IMR-90 (cell line): ENCODE measurements around the gene ESAM. TPM values are rescaled to one million over a fixed set of nuclear protein-coding genes. Genes with fewer than 3 reads are reported as not detected.

ENCODE experiments used
- ATAC-seq: fragments of 200-7000 bp; cut with Tn5 transposase; 2 replicates; pipeline ENCODE4 v1.9.1; 2020; ENCODE audit warnings: low read depth, mild to moderate bottlenecking, moderate library complexity
- BruUV-seq: library from RNA; stranded (reverse); fragments of 400-500 nt; replicated peaks from 2 replicates; lab custom pipeline; 2021; lab: Mats Ljungman, UMichigan
- CTCF ChIA-PET: fragments of 300-600 bp; formaldehyde crosslinking; extraction: SDS; loops from one replicate; lab custom pipeline; 2021; ENCODE audit warnings: antibody characterized with exemption; lab: Yijun Ruan, JAX
- POLR2A ChIA-PET: fragments of 300-600 bp; sonication (Branson Sonifier 250); formaldehyde crosslinking; loops from one replicate; lab custom pipeline; 2022; ENCODE audit warnings: antibody characterized with exemption; ENCODE audit not compliant: unreplicated experiment; lab: Charles Lee
- DNase-seq: peaks from one replicate; pipeline ENCODE4 v3.0.0; 2013
- H2AFZ ChIP-seq: replicated peaks from 2 replicates; pipeline ENCODE3; 2013; ENCODE audit warnings: low read length, mild to moderate bottlenecking; ENCODE audit not compliant: poor library complexity
- H2AK5ac ChIP-seq: 2 replicates; pipeline ENCODE4 v1.6.1; 2013; ENCODE audit warnings: low read depth, low read length, inconsistent platforms
- H2AK9ac ChIP-seq: replicated peaks from 2 replicates; pipeline ENCODE3; 2013; ENCODE audit warnings: mild to moderate bottlenecking, low read depth, low read length, moderate library complexity; ENCODE audit not compliant: poor library complexity
- H2BK120ac ChIP-seq: 2 replicates; pipeline ENCODE4 v1.6.1; 2013; ENCODE audit warnings: low read depth, low read length, inconsistent platforms
- H2BK15ac ChIP-seq: 3 replicates; pipeline ENCODE4 v1.6.1; 2013; ENCODE audit warnings: low read depth, low read length, inconsistent platforms
- H2BK20ac ChIP-seq: 2 replicates; pipeline ENCODE4 v1.6.1; 2013; ENCODE audit warnings: low read depth, mild to moderate bottlenecking, inconsistent platforms, low read length, moderate library complexity
- H2BK5ac ChIP-seq: 2 replicates; pipeline ENCODE4 v1.6.1; 2013; ENCODE audit warnings: mild to moderate bottlenecking, low read depth, low read length, inconsistent platforms; ENCODE audit not compliant: poor library complexity, severe bottlenecking
- H3K14ac ChIP-seq: replicated peaks from 2 replicates; pipeline ENCODE4 v1.6.1; 2013; ENCODE audit warnings: low read depth, low read length, inconsistent platforms
- H3K18ac ChIP-seq: 2 replicates; pipeline ENCODE4 v1.6.1; 2013; ENCODE audit warnings: low read depth, low read length, control low read depth
- H3K23ac ChIP-seq: 2 replicates; pipeline ENCODE4 v1.6.1; 2013; ENCODE audit warnings: low read depth, low read length, inconsistent platforms
- H3K27ac ChIP-seq: 2 replicates; pipeline ENCODE4 v1.5.1; 2013; ENCODE audit warnings: mild to moderate bottlenecking, control low read depth, low read length; ENCODE audit not compliant: insufficient read depth
- H3K27me3 ChIP-seq: 2 replicates; pipeline ENCODE4 v1.6.1; 2013; ENCODE audit warnings: low read length; ENCODE audit not compliant: control insufficient read depth, insufficient read depth
- H3K36me3 ChIP-seq: 2 replicates; pipeline ENCODE4 v1.6.1; 2013; ENCODE audit warnings: low read length, mixed read lengths; ENCODE audit not compliant: control insufficient read depth, insufficient read depth
- H3K4ac ChIP-seq: 2 replicates; pipeline ENCODE4 v1.6.1; 2013; ENCODE audit warnings: low read depth, low read length, inconsistent platforms
- H3K4me1 ChIP-seq: 2 replicates; pipeline ENCODE4 v1.6.1; 2013; ENCODE audit warnings: low read length, mixed read lengths; ENCODE audit not compliant: control insufficient read depth, insufficient read depth
- H3K4me2 ChIP-seq: 2 replicates; pipeline ENCODE4 v1.6.1; 2013; ENCODE audit warnings: low read depth, mild to moderate bottlenecking, control low read depth, low read length, moderate library complexity
- H3K4me3 ChIP-seq: 2 replicates; pipeline ENCODE4 v1.5.1; 2013; ENCODE audit warnings: low read depth, mild to moderate bottlenecking, control low read depth, low read length, moderate library complexity; ENCODE audit not compliant: insufficient read depth
- H3K56ac ChIP-seq: 2 replicates; pipeline ENCODE4 v1.6.1; 2013; ENCODE audit warnings: low read length, inconsistent platforms; ENCODE audit not compliant: insufficient read depth; ENCODE audit errors: extremely low read depth
- H3K79me1 ChIP-seq, 2 experiments: 2 replicates each; pipeline ENCODE4 v1.6.1; 2013; ENCODE audit warnings: low read length in 2 of 2, inconsistent platforms in 1 of 2, low read depth in 1 of 2
- H3K9ac ChIP-seq: 2 replicates; pipeline ENCODE4 v1.6.1; 2013; ENCODE audit warnings: low read depth, low read length, control low read depth
- H3K9me1 ChIP-seq: 2 replicates; pipeline ENCODE4 v1.6.1; 2013; ENCODE audit warnings: low read length, inconsistent platforms; ENCODE audit not compliant: insufficient read depth
- H3K9me3 ChIP-seq: 2 replicates; pipeline ENCODE4 v1.6.1; 2013; ENCODE audit warnings: low read length; ENCODE audit not compliant: control insufficient read depth, insufficient read depth
- H4K20me1 ChIP-seq: 2 replicates; pipeline ENCODE4 v1.6.1; 2013; ENCODE audit warnings: low read length, inconsistent platforms; ENCODE audit not compliant: insufficient read depth
- H4K5ac ChIP-seq: 2 replicates; pipeline ENCODE4 v1.6.1; 2013; ENCODE audit warnings: mild to moderate bottlenecking, low read depth, low read length, control low read depth
- H4K8ac ChIP-seq, 2 experiments: 2 replicates each; pipeline ENCODE4 v1.6.1; 2013; ENCODE audit warnings: low read depth in 2 of 2, low read length in 2 of 2, control low read depth in 1 of 2, inconsistent platforms in 1 of 2
- H4K91ac ChIP-seq: 2 replicates; pipeline ENCODE4 v1.6.1; 2013; ENCODE audit warnings: low read depth, low read length, inconsistent platforms; ENCODE audit not compliant: insufficient read depth
- BHLHE40 ChIP-seq: fragments of 150-350 bp; IDR thresholded peaks from 2 replicates; pipeline ENCODE4 v1.6.1; 2016; ENCODE audit warnings: mild to moderate bottlenecking, low read depth, low read length
- CHD1 ChIP-seq: IDR thresholded peaks from 2 replicates; pipeline ENCODE4 v1.6.1; 2012; ENCODE audit warnings: low read depth, low read length, improper control_type of control experiment
- ELK1 ChIP-seq: fragments of 150-350 bp; IDR thresholded peaks from 2 replicates; pipeline ENCODE4 v1.6.1; 2016; ENCODE audit warnings: low read depth, mild to moderate bottlenecking, low read length, moderate library complexity, borderline replicate concordance
- FOS ChIP-seq: fragments of 150-350 bp; IDR thresholded peaks from 2 replicates; pipeline ENCODE4 v1.6.1; 2016; ENCODE audit warnings: low read depth, low read length
- MAFK ChIP-seq: IDR thresholded peaks from 2 replicates; pipeline ENCODE4 v1.6.1; 2012; ENCODE audit warnings: low read depth, low read length, improper control_type of control experiment
- MAZ ChIP-seq: IDR thresholded peaks from 2 replicates; pipeline ENCODE4 v1.6.1; 2012; ENCODE audit warnings: low read depth, mild to moderate bottlenecking, low read length, improper control_type of control experiment, moderate library complexity, borderline replicate concordance
- MXI1 ChIP-seq: IDR thresholded peaks from 2 replicates; pipeline ENCODE4 v1.6.1; 2012; ENCODE audit warnings: low read depth, mild to moderate bottlenecking, low read length, moderate library complexity, borderline replicate concordance
- NFE2L2 ChIP-seq: fragments of 150-350 bp; IDR thresholded peaks from 2 replicates; pipeline ENCODE4 v1.6.1; 2016; ENCODE audit warnings: low read depth, mild to moderate bottlenecking, low read length
- RAD21 ChIP-seq: IDR thresholded peaks from 2 replicates; pipeline ENCODE4 v1.6.1; 2012; ENCODE audit warnings: low read length, improper control_type of control experiment
- RFX5 ChIP-seq: IDR thresholded peaks from 2 replicates; pipeline ENCODE4 v1.8.0; 2012; ENCODE audit warnings: low read depth, mild to moderate bottlenecking, low read length, moderate library complexity
- SMC3 ChIP-seq: fragments of 150-350 bp; IDR thresholded peaks from 2 replicates; pipeline ENCODE4 v1.6.1; 2016; ENCODE audit warnings: low read depth, mild to moderate bottlenecking, antibody characterized with exemption, low read length, moderate library complexity
- WGBS, 2 experiments: methylation state at CpG; one replicate each; pipeline versions ENCODE4 v1.1.5 to v1.1.7; 2013; ENCODE audit warnings: missing lambda C conversion rate in 2 of 2; ENCODE audit not compliant: insufficient read length in 1 of 2; ENCODE audit errors: extremely low coverage in 2 of 2; 5-methylcytosine and 5-hydroxymethylcytosine counted together
- dilution Hi-C: fragments of 300-500 bp; cut with HindIII; formaldehyde crosslinking; loops from one replicate; pipeline ENCODE4 v1.14.3; 2018; ENCODE audit warnings: low sequenced_read_pairs; ENCODE audit not compliant: unreplicated experiment
- in situ Hi-C: fragments of 300-500 bp; cut with MboI; formaldehyde crosslinking; loops from 3 replicates; pipeline ENCODE4 v1.14.3; 2019; ENCODE audit warnings: low sequenced_read_pairs, inconsistent platforms, mixed read lengths
- intact Hi-C: fragments of 100-400 bp; cut with micrococcal nuclease; formaldehyde crosslinking; loops from 2 replicates; pipeline ENCODE4 v1.10.0; 2022
- polyA plus RNA-seq, 3 experiments: library from polyadenylated mRNA; depleted of rRNA; stranded (reverse); fragments of >200 nt; gene quantifications; 2 replicates each; pipeline ENCODE4 v1.2.3, GENCODE V29; 2012; ENCODE audit warnings: low replicate concordance in 1 of 3
- total RNA-seq: library from RNA; depleted of rRNA; stranded (reverse); fragments of >200 nt; gene quantifications from 2 replicates; pipeline ENCODE4 v1.2.3, GENCODE V29; 2012

ESAM gene
- total and polyA plus RNA-seq, 2 of the 4 experiments (the other 2 are of a cell fraction): under 0.01 to 0.12 TPM

DNA sequence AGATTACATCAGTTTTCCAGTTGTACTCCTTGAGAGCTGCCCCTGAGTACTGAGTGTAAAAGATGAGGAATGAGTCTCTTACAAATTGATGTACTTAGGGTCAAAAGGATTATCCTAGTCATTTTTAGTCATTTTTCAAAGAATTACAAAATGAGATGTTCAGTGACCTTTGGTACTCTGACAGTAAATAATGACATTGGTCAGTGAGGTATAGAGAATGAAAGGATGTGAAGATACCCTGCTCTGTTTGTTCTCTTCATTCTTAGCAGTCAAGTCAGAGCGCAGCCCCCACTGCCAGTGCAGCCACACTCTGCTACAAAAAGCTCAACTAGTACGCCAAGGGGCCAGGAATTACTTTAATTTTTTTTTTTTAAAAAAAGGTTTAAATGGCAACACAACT, 4.1 kb upstream of the ESAM start:
- Histone ChIP-seq H3K4me3 (no peak overlapping the region), H3K18ac (no peak overlapping the region), H2AK9ac (no peak overlapping the region), H2BK5ac (no peak overlapping the region), H2BK120ac (no peak overlapping the region), H4K8ac (no peak overlapping the region), H2AK5ac (no peak overlapping the region), H3K56ac (no peak overlapping the region), H3K9me1 (no peaks in the 10 kb centered on the region), H4K20me1 (peaks cover 10% of the 10 kb centered on the region), H4K91ac (no peak overlapping the region), H3K9ac (no peak overlapping the region), H2BK20ac (no peak overlapping the region), H3K23ac (no peak overlapping the region), H3K4me1 (peaks cover 6% of the 10 kb centered on the region; the same call in 1 of the 2 replicates), H3K4ac (no peak overlapping the region), H3K14ac (no peak overlapping the region), H3K9me3 (no peaks in the 10 kb centered on the region), H3K27me3 (peaks cover 8% of the 10 kb centered on the region; the same call in 1 of the 2 replicates), H3K4me2 (no peak overlapping the region), H3K36me3 (peaks cover 9% of the 10 kb centered on the region), H3K27ac (no peak overlapping the region), H2BK15ac (no peak overlapping the region), H2AFZ (no peak overlapping the region), H4K5ac (no peak overlapping the region), H3K79me1 (peaks cover 3 to 17% of the 10 kb centered on the region in 2 experiments; a peak in 3 of 4 replicates)
- dilution Hi-C loops: no loop called here
- DNase-seq: no peak
- in situ Hi-C loops: loop anchor here (10.0 kb wide), 1 partner anchor 69 kb away; no protein-coding TSS in a partner anchor
- ChIA-PET CTCF (interaction anchor here (1.5 kb wide), 1 partner anchor 27 kb away, joined by 3 read pairs; no protein-coding TSS in a partner anchor), POLR2A (no interaction called here)
- BruUV-seq: no TSS peak
- intact Hi-C loops: no loop called here
- no CpG with 5 or more reads among the region's 2 CpGs for WGBS, 2 experiments
- TF ChIP-seq FOS (no peak), MAFK (no peak), NFE2L2 (no peak), SMC3 (no peak), CHD1 (no peak), RFX5 (no peak), RAD21 (no peak), MAZ (no peak), ELK1 (no peak), MXI1 (no peak), BHLHE40 (no peak)
- no peak for ATAC-seq
